Thymus (tissue), 11 donors: ENCODE measurements around the gene PMAIP1. TPM values are rescaled to one million over a fixed set of nuclear protein-coding genes. Genes with fewer than 3 reads are reported as not detected.

Source experiments
- DNase-seq, 9 donors: peaks; one replicate each; pipeline ENCODE4 v3.0.0-alpha.2; 2013; ENCODE audit warnings: low spot score in 9 of 9, low read depth in 6 of 9, missing footprints in 1 of 9
- H3K27ac ChIP-seq, 2 donors: one replicate each; pipeline ENCODE4 v1.5.1; 2013; ENCODE audit warnings: control low read depth in 1 of 2, low read depth in 1 of 2, low read length in 1 of 2, mild to moderate bottlenecking in 1 of 2, moderate library complexity in 1 of 2
- H3K27me3 ChIP-seq, 2 donors: one replicate each; pipeline ENCODE4 v1.5.1; 2013; ENCODE audit warnings: low read length in 1 of 2; ENCODE audit not compliant: control insufficient read depth in 2 of 2, insufficient read depth in 1 of 2
- H3K36me3 ChIP-seq, 2 donors: one replicate each; pipeline ENCODE4 v1.5.1; 2013; ENCODE audit warnings: low read length in 1 of 2, mild to moderate bottlenecking in 1 of 2, moderate library complexity in 1 of 2; ENCODE audit not compliant: control insufficient read depth in 2 of 2, insufficient read depth in 2 of 2
- H3K4me1 ChIP-seq, 2 donors: one replicate each; pipeline ENCODE4 v1.5.1; 2013; ENCODE audit warnings: low read length in 2 of 2; ENCODE audit not compliant: control insufficient read depth in 2 of 2, insufficient read depth in 2 of 2
- H3K4me3 ChIP-seq, 2 donors: one replicate each; pipeline ENCODE4 v1.5.1; 2013; ENCODE audit warnings: low read length in 2 of 2, control low read depth in 1 of 2, mild to moderate bottlenecking in 1 of 2
- H3K9me3 ChIP-seq, 2 donors: one replicate each; pipeline ENCODE4 v1.5.1; 2013; ENCODE audit warnings: low read length in 1 of 2, mild to moderate bottlenecking in 1 of 2; ENCODE audit not compliant: control insufficient read depth in 2 of 2, insufficient read depth in 1 of 2
- WGBS: extraction: QIAGEN DNeasy Blood & Tissue Kit; methylation state at CpG from one replicate; pipeline ENCODE4 v1.1.7; 2013; 5-methylcytosine and 5-hydroxymethylcytosine counted together
- polyA plus RNA-seq: library from polyadenylated mRNA; stranded (reverse); fragments of 200-250 nt; gene quantifications from one replicate; pipeline ENCODE4 v1.2.3, GENCODE V29; 2013
- total RNA-seq: library from RNA; stranded (reverse); fragments of 120-200 nt; gene quantifications from one replicate; pipeline ENCODE4 v1.2.4, GENCODE V29; 2013
- donor health status: healthy.

PMAIP1 gene
- total and polyA plus RNA-seq, 2 donors, result 14.5 to 20.0 TPM

- Histone ChIP-seq H3K4me3 (no peak overlapping the region), H3K36me3 (peaks cover 0 to 9% of the 10 kb centered on the region in 2 donors), H3K9me3 (no peaks in the 10 kb centered on the region), H3K27ac (peak overlapping the region in 1 of 2 donors; percentile 66), H3K27me3 (no peaks in the 10 kb centered on the region), H3K4me1 (peaks cover 15 to 33% of the 10 kb centered on the region in 2 donors)
- DNase-seq, result peak in 1 of 9 donors; percentile 66
- 24% methylated on average over 5 of the region's 5 CpGs for WGBS
These were observed 7.4 kb downstream of the PMAIP1 start for GRCh38 chr18:59907172-59907571.

GRCh38 chr18:59907660-59908059, 7.9 kb downstream of the PMAIP1 start:
- WGBS, result 94% methylated on average over 4 of the region's 4 CpGs
- no peak for DNase-seq
- Histone ChIP-seq H3K27ac (peak overlapping the region in 1 of 2 donors; percentile 66), H3K27me3 (no peaks in the 10 kb centered on the region), H3K4me1 (peaks cover 15 to 33% of the 10 kb centered on the region in 2 donors), H3K36me3 (peaks cover 0 to 6% of the 10 kb centered on the region in 2 donors), H3K4me3 (no peak overlapping the region), H3K9me3 (no peaks in the 10 kb centered on the region)

GRCh38 chr18:59908799-59909198, 9.0 kb downstream of the PMAIP1 start:
- 88% methylated on average over 7 of the region's 7 CpGs for WGBS
- H3K4me3 ChIP-seq, result no peak overlapping the region

GRCh38 chr18:59909289-59910036, 9.7 kb downstream of the PMAIP1 start:
- WGBS, result 94% methylated on average over 11 of the region's 11 CpGs
- no peak overlapping the region for H3K4me3 ChIP-seq
- no peak for DNase-seq
- H3K4me1 ChIP-seq, result peaks cover 12 to 31% of the 10 kb centered on the region in 2 donors
- peak overlapping the region; percentile 18 for H3K27ac ChIP-seq
- H3K9me3 ChIP-seq, result no peaks in the 10 kb centered on the region
- no peaks in the 10 kb centered on the region for H3K36me3 ChIP-seq
- no peaks in the 10 kb centered on the region for H3K27me3 ChIP-seq

More at GRCh38 chr18:59908799-59909198, 9.0 kb downstream of the PMAIP1 start:
- no peaks in the 10 kb centered on the region for H3K9me3 ChIP-seq
- H3K4me1 ChIP-seq, result peaks cover 15 to 33% of the 10 kb centered on the region in 2 donors
- no peaks in the 10 kb centered on the region for H3K36me3 ChIP-seq
- no peak for DNase-seq
- H3K27ac ChIP-seq, result peak overlapping the region in 1 of 2 donors; percentile 18
- no peaks in the 10 kb centered on the region for H3K27me3 ChIP-seq

- Histone ChIP-seq H3K36me3 (no peaks in the 10 kb centered on the region), H3K27ac (no peak overlapping the region), H3K9me3 (no peaks in the 10 kb centered on the region), H3K27me3 (no peaks in the 10 kb centered on the region), H3K4me1 (peaks cover 5 to 23% of the 10 kb centered on the region in 2 donors), H3K4me3 (no peak overlapping the region)
- WGBS, result 100% methylated on average over 2 of the region's 2 CpGs
- DNase-seq, result no peak
These were observed 11.2 kb downstream of the PMAIP1 start for GRCh38 chr18:59910967-59911366.

- Histone ChIP-seq H3K36me3 (no peaks in the 10 kb centered on the region), H3K4me1 (peaks cover 0 to 21% of the 10 kb centered on the region in 2 donors), H3K9me3 (no peaks in the 10 kb centered on the region), H3K27ac (no peak overlapping the region), H3K4me3 (no peak overlapping the region), H3K27me3 (no peaks in the 10 kb centered on the region)
- DNase-seq, result no peak
These were observed 11.8 kb downstream of the PMAIP1 start for GRCh38 chr18:59911600-59911999.

GRCh38 chr18:59912007-59912550, 12.3 kb downstream of the PMAIP1 start:
- DNase-seq, result no peak
- H3K27me3 ChIP-seq, result no peaks in the 10 kb centered on the region
- no peak overlapping the region for H3K27ac ChIP-seq
- H3K4me1 ChIP-seq, result peaks cover 0 to 16% of the 10 kb centered on the region in 2 donors
- no peaks in the 10 kb centered on the region for H3K36me3 ChIP-seq
- WGBS, result 95% methylated on average over 2 of the region's 2 CpGs
- no peaks in the 10 kb centered on the region for H3K9me3 ChIP-seq
- H3K4me3 ChIP-seq, result no peak overlapping the region

GRCh38 chr18:59915606-59916005, 15.8 kb downstream of the PMAIP1 start:
- Histone ChIP-seq H3K36me3 (no peaks in the 10 kb centered on the region), H3K27me3 (no peaks in the 10 kb centered on the region), H3K4me1 (peaks cover 15 to 18% of the 10 kb centered on the region in 2 donors), H3K9me3 (no peaks in the 10 kb centered on the region), H3K4me3 (no peak overlapping the region), H3K27ac (no peak overlapping the region)
- 96% methylated on average over 6 of the region's 6 CpGs for whole genome bisulfite sequencing
- no peak for DNase-seq

- Histone ChIP-seq H3K27ac (no peak overlapping the region), H3K9me3 (no peaks in the 10 kb centered on the region), H3K36me3 (no peaks in the 10 kb centered on the region), H3K4me3 (no peak overlapping the region), H3K4me1 (peaks cover 20 to 23% of the 10 kb centered on the region in 2 donors), H3K27me3 (no peaks in the 10 kb centered on the region)
- WGBS, result 97% methylated on average over 3 of the region's 3 CpGs
- no peak for DNase-seq
These were observed 16.9 kb downstream of the PMAIP1 start for GRCh38 chr18:59916746-59917145.
